GM21367 (cell line): Measurements from ENCODE around the gene CALML6.
"Not testable (repeated sequence)": the region's sequence is repeated elsewhere in the genome, so short reads cannot be mapped to it uniquely, and the experiment has no call there.

ENCODE experiments used
- ATAC-seq: cut with Tn5 transposase; IDR thresholded peaks from one replicate; pipeline ENCODE4 v1.9.1; 2021; ENCODE audit not compliant: unreplicated experiment

CALML6 gene, protein sequence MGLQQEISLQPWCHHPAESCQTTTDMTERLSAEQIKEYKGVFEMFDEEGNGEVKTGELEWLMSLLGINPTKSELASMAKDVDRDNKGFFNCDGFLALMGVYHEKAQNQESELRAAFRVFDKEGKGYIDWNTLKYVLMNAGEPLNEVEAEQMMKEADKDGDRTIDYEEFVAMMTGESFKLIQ

DNA sequence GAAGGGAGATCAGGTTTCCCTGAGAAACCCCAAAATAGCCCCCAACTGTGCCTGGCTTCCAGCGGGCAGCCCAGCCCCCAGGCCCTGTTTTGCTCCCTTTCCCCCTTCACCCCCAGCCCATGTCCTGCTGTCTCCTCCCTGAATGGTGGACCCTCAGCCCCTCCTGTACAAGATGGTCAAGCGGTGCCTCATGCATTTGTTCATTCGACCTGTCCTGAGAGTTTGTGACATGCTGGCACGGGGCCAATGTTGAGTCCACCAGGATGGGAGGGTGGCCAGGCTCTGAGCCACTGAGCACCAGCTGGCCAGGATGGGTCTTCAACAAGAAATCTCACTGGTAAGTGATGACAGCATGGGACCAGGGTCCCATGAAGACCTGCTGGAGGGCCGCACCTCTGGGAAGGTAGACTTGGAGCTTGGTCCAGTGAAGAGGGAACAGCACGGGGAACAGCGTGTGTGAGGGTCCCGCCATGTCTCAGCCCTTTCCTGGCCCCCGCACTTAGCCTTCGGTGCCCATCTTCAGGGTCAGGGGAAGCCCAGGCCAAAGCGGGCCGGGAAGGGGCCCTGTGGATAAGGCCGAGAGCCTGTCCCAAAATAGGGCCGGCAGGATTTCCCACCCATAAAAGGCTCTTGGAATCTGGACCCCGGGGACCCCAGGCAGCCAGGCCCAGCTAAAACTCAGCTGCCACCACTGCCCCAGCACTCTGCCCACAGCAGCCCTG lies at the start of gene CALML6:
Gene CALML6 (plus strand): TSS at position 290 of the 722 bp plus-strand sequence. CDS start 21 bp downstream, at position 311.
- no peak for ATAC-seq

DNA sequence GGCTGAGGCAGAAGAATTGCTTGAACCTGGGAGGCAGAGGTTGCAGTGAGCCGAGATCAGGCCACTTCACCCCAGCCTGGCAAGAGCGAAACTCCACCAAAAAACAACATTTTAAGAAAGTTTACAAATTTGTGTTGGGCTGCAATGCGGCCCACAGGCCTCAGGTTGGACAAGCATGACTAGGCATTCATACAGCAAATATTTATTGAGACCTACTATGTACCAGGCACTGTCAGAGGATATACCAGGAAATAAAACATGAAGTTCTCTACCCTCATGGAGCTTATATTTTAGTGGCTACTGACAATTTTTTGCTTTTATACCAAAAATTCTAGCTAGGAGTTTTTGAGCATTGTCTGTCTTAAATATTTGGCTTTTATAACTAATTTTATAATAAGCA lies 47.9 kb upstream of the CALML6 start:
- ATAC-seq = no peak

DNA sequence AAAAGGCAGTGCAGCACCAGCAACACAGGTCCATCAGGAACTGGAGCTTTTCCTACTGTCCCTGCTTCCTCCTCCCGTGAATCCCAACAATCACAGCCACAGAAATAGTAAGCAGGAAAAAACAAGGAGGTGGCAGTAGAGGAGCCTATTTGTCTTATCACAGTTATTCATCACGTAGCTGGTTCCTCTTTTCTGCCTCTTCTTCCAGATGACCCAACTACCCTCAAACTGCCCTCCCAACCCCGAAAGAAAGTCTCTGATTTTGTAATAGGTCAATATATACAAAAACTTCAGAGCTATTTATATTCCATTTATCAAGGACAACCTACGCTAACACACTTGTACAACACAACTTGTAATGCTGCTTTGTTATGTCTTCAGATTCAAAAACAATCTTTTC lies 45.6 kb upstream of the CALML6 start:
- no peak for ATAC-seq

DNA sequence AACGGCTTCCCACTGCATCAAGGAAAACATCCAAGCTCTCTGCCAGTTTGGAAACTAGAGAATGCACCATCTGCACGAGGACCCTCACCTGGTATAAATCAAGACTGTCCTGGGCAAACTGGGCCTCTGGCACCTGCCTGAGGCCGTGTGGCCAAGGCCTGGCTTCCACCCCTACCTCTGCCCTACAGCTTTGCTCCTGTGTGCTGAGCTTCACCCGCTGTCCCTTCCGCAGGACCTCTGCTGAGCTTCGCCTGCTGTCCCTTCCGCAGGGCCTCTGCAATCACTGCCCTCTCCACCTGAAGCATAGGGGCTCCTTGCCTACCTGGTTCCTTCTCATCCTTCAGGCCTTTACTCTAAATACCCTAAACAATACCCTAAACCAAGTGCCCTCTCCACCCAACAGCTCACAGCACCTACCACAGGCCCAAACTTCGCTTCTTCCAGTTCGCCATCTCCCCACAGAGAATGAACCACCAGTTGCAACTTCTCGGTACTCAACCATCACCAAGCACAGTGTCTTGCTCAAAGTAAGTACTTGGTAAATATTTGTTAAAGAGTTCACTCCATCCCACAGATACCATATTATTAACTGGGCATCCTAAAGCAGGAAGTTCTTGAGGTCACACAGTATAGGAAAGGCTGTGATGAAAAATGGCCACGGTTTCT lies 42.6 kb upstream of the CALML6 start:
- ATAC-seq = no peak

DNA sequence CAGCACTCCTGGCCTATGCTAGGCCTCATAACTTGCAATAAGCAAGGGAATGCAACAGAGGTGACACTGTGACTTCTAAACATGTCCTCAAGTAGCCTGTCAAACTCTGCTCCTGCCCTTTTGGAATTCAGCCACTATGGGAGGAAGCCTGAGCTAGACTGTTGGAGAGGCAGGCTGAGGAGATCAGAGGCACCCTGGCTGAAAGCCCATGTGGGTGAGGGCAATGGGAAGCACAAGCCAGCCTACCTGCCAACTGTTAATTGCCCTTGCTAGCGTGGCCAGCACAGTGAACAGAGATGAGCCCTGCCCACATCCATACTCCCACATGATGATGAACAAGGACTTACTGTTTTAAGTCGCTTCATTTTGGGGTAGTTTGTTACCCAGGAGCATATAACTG lies 41.9 kb upstream of the CALML6 start:
- no peak for ATAC-seq

DNA sequence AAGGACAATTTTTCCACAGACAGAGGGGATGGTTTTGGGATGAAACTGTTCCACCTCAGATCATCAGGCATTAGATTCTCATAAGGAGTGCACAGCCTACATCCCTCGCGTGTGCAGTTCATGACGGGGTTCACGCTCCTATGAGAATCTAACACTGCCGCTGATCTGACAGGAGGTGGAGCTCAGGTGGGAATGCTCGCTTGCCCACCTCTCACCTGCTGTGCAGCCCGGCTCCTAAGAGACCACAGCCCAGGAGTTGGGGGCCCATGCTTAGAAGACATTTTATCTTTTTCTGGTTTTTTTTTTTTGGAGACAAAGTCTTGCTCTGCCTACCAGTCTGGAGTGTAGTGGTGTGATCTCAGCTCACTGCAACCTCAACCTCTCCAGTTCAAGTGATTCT lies 40.2 kb upstream of the CALML6 start:
- ATAC-seq = no peak

DNA sequence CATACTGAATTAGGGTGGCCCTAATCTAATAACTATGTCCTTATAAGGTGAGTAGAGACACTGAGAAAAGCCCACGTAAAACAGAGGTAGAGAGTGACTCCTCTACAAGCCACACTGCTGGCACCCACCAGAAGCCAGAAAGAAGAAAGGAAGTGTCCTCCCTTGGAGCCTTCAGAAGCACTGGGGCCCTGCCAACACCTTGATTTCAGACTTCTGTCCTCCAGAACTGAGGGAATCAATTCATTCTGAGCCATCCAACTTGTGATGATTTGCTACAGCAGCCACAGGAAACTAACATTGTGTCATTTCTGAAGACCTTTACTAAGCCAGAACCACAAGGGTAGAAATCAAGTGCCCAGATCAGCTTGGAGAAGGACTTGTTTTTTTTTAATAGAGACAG lies 39.1 kb upstream of the CALML6 start:
- no peak for ATAC-seq

DNA sequence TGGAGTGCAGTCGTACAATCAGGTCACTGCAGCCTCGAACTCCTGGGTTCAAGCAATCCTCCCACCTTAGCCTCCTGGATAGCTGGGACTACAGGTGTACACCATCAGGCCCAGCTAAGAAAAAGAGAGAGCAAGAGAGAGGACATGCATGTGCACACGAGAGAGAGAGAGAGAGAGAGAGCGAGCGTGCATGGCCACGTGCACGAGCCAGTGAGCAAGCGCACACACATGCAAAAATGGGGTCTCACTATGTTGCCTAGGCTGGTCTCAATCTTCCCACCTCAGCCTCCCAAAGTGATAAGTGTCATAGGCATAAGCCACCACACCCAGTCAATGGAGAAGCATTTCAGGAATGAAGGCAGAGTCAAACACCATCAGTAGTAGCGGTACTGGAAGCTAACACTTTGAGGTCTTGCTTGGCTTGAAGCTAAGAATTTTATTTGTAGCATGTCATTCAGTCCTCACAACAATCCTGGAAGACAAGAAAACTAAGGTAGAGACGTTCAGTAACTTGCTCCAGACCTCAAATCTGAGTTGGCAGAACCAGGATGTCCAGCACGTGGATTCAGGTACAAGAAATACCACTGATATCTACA lies 38.6 kb upstream of the CALML6 start:
- no peak for ATAC-seq

DNA sequence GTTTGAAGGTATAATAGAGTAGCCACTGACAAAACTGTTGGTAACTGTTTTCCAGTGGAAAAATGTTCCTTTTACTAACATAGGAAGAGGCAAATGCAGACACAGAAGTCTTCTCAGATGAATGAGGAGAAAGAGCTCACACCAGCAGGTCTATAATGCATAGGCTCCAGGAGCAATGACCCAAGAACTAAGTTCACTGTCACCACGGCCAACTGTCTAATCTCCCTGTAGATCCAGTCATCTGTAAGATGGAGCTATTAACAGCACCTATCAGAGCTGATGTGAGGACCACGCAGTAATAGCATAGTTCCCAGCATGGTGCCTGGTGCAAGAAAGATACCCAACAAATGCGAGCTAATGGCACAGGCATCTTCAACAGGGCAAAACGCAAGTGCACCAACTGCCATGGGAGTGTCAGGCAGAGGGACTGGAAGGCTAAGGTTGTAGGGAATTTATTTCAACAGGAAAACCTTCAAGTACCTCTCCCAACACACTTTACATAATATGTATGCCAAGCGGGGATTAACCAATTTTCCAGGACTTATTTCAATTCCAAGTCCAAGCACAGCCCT lies 37.1 kb upstream of the CALML6 start:
- no peak for ATAC-seq

DNA sequence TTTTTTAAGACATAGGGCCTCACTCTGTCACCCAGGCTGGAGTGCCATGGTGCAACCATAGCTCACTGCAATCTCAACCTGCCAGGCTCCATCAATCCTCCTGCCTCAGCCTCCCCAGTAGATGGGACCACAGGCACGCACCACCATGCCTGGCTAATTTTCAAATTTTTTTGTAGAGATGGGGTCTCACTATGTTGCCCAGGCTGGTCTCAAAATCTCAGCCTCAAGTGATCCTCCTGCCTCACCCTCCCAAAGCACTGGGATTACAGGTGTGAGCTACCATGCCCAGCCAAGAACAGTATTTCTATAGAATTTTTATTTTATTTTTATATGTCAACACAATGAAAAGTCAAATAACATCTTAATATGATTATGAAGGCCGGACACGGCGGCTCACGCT lies 35.1 kb upstream of the CALML6 start:
- no peak for ATAC-seq

DNA sequence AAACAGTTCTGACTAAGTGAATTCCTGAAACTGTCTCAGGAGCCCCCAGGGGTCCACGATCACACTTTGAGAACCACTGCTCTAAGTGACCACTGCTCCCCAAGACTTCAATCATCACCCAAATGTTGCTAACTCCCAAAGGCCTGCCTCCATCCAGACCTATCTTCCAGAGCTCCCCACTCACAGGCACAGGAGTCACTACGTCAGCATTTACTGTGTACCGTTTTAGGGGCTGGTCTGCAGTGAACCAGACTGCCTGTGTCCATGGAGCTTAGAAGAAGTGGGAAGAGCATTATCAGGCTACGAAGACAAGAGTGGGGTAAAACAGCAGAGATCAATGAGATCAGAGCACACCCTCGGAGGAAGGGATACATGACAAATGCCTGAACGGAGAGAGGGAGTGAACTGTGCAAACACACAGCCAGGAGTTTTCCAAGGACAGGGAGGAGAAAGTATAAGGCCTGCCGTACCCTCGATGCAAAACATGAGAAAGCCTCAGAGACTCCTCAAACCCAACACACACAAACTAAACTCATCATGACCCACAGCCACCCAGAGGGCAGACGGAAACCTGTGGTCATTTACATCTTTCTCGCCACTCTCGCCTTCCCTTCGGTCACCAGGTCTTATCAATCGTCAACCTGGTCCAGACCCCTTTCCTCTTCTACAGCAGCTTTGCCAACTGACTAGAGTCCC lies 34.3 kb upstream of the CALML6 start:
- no peak for ATAC-seq

DNA sequence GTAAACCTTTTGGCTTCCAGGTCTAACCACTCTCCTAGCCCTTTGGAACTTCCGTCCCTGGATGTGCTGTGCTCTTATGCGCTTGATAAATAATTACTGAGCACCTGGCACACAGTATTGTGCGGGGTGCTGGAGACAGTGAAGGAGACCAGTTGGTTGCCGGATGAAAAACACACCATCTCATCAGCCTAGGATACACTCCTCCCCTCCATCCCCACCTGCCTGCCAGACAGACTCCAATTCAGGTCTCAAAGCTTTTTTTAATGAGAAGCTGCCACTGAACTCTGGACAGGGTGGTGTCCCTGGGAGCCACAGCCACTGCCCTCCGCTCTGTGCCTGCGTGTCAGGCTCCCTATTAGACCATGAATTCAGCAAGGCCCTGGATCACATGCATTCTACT lies 33.3 kb upstream of the CALML6 start:
- no peak for ATAC-seq

DNA sequence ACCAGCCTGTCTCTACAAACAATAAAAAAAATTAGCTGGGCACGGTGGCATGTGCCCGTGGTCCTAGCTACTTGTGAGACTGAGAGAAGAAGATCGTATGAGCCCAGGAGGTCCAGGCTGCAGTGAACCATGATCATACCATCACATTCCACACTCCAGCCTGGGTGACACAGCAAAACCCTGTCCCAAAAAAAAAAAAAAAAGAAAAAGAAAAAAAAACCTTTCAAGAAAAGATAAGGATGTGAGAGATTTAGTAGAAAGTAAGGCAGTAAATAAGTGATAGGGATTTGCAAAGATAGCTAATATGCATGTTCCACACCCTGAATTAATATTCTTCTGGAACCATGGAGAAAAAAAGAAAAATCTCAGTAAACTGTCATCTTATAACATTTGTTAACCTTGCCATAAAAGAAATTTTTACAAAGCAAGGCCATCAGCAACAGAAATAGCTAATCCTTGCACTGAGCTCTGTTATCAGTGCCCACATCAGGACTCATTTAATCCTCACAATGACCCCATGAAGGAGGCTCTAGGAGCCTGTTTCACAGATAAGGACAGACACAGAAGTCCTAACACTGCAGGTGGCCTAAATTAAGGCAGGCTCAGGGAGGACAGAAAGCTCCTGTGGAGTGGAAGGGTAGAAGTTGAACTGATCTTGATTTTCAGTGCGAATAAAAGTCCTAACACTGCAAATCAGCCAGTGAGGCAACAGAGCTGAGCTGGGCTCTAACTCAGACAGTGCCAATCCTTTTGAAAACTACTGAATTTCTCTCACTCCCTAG lies 31.8 kb upstream of the CALML6 start:
- no peak for ATAC-seq

DNA sequence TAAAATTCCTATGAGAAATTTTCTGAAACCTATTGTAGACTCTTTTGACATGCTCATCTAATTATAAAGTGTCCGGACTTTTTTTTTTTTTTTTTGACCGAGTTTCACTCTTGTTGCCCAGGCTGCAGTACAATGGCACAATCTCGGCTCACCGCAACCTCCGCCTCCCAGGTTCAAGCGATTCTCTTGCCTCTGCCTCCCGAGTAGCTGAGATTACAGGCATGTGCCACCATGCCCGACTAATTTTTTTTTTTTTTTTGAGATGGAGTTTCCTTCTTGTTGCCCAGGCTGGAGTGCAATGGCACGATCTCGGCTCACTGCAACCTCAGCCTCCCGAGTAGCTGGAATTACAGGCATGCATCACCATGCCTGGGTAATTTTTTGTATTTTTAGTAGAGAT lies 31.2 kb upstream of the CALML6 start:
- ATAC-seq = not testable (repeated sequence)

DNA sequence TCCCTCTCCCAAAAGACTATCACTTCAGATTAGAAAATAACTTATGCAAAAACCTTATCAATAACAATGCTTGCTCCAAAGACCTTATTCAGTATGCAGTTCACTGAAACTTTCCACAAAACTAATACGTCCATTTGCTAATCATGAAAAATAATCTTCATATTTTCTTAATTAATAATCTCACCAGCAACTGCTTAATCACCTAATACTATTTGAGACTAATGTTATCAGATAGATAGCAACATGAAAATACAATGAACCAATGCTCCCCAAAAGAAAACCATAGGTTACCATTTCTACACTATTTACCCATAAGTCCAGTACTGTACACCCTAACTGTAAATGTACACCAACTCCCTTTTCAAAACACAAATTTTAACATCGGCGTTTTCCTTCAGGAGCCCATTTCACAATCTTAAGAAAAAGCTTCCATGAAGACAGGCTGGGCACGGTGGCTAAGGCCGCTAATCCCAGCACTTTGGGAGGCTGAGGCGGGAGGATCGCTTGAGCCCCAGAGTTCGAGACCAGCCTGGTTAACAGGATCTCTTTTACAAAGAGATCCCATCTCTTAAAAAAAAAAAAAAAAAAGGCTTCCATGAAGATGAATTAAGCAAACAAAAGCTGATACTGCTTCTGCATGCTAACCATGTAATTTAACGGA lies 25.8 kb upstream of the CALML6 start:
- ATAC-seq = no peak

DNA sequence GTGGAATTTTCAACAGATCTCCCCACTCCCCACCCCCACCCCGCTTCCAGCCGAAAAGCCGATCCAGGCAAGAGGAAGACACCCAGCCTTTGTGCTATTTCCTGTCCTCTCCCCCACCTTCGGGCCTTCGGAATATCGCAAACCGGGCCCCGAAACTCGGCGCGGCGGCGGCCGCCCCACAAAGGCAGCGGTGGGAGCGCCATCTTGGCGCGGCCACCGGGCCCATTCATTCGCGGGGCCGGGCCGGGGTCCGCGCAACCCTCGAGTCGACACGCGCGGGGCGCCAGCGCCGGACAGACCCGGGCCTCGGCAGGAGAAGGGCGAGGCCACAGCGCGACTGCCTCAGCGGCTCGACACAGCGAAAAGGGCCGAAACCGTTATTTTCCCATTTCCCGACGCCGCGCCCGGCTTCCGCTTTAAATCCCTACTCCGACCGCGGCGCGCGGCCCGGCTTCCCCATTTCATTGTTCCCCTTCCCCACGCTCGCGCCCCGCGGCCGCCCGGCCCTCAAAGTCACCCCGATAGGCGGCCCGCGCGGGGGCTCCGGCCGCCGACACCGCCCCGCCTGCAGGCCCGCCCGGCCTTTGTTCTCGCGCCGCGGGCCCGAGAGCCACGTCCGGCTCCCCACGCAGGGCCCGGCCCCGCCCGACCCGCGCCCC lies 25.1 kb upstream of the CALML6 start:
- ATAC-seq = peak; percentile 19

DNA sequence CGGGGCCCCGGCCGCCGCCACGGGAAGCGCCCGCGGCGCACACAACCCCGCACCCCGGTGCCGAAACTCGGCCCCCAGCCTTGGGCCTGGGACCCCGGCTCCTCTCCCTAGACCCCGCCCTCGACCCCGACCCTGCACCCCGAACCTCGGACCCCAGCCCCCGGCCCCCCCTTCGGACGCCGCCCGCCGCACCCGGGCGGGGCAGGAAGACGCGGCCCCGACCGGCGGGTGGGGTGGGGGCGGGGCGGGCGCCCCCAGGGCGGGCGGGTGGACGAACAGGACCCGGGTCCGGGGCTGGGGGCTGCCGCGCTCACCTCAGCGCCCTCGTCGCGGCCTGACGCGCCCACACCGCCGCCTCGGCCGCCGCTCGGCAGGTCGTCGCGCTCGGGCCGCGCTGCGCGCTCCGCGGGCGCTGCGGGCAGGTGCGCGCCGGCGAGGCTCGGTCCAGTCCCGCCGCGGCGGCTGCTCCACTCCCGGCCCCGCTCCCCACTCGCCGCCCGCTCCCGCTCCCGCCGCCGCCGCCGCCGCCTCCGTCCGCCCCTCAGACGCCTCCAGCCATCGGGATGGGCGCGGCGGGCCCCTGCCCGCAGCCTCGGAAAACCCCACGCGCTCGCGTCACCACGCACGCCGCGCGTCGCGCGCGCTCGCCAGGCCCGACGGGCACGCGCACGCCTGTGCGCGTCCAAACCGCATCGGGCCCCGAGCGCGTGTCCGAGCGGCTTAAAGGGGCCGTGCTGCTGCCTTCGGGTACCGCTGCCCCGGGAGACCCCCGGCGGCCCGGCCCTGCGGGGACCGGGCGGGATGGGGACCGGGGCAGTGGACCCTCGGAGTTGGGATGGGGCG lies 24.3 kb upstream of the CALML6 start, which contains the start of gene GNB1:
Gene GNB1 (minus strand): TSS at position 582 of the 843 bp plus-strand sequence. CDS start 65,634 bp downstream, outside the sequence.
- ATAC-seq = peak; percentile 61
